Measurements from ENCODE around the gene DNAJC13.

GRCh38 chr3:132418916-132419315 lies 1.6 kb downstream of the DNAJC13 start:
- TF ChIP-seq CTCF (conservative IDR thresholded peaks at IDR 0.05; ENCODE audit: low read length) (no peak), EZH2phosphoT487 (IDR thresholded peaks at IDR 0.05; ENCODE audit: borderline replicate concordance) (no peak)

Data from Loucy (cell line).